ENCODE measurements around the gene HERPUD1.
"Not testable (repeated sequence)": the region's sequence is repeated elsewhere in the genome, so short reads cannot be mapped to it uniquely, and the experiment has no call there.

The HERPUD1 gene

DNA sequence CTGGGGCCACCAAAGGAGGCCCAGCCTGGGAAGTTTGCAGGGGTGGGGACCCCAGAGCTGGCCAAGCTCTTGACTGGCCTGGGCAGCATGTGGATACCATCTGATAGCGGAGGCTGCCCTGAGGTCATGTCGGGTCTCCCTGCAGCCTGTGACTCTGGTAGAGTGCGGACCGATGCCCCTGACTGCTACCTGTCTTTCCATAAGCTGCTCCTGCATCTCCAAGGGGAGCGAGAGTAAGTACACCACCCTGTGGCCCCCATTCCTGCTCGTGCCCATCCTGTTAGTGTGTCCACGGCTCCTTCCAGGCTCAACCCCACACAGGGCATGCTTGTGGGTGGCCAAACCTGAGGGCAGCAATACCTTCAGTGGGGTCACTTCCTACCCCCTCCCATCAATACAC, 37.8 kb downstream of the HERPUD1 start:
- H3K4me3 ChIP-seq (ENCODE audit: low read depth, low read length) = no peak overlapping the region
- TF ChIP-seq, protein P1, sequence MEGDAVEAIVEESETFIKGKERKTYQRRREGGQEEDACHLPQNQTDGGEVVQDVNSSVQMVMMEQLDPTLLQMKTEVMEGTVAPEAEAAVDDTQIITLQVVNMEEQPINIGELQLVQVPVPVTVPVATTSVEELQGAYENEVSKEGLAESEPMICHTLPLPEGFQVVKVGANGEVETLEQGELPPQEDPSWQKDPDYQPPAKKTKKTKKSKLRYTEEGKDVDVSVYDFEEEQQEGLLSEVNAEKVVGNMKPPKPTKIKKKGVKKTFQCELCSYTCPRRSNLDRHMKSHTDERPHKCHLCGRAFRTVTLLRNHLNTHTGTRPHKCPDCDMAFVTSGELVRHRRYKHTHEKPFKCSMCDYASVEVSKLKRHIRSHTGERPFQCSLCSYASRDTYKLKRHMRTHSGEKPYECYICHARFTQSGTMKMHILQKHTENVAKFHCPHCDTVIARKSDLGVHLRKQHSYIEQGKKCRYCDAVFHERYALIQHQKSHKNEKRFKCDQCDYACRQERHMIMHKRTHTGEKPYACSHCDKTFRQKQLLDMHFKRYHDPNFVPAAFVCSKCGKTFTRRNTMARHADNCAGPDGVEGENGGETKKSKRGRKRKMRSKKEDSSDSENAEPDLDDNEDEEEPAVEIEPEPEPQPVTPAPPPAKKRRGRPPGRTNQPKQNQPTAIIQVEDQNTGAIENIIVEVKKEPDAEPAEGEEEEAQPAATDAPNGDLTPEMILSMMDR (IDR thresholded peaks at IDR 0.05; ENCODE audit: borderline replicate concordance, insufficient read depth, low read depth, low read length) = no peak

GRCh38 chr16:56970934-56971767, 39.2 kb downstream of the HERPUD1 start:
- TF ChIP-seq, protein P1 (IDR thresholded peaks at IDR 0.05; ENCODE audit: borderline replicate concordance, insufficient read depth, low read depth, low read length) = no peak
- no peak overlapping the region for H3K4me3 ChIP-seq (ENCODE audit: low read depth, low read length)

- TF ChIP-seq, protein P1 (IDR thresholded peaks at IDR 0.05; ENCODE audit: borderline replicate concordance, insufficient read depth, low read depth, low read length) = no peak
- H3K4me3 ChIP-seq (ENCODE audit: low read depth, low read length) = no peak overlapping the region
Measured at GRCh38 chr16:56971768-56972043, 39.8 kb downstream of the HERPUD1 start.

- H3K4me3 ChIP-seq (ENCODE audit: low read depth, low read length) = no peak overlapping the region
- TF ChIP-seq, protein P1 (IDR thresholded peaks at IDR 0.05; ENCODE audit: borderline replicate concordance, insufficient read depth, low read depth, low read length) = no peak
Measured at GRCh38 chr16:56972403-56973293, 40.7 kb downstream of the HERPUD1 start.

DNA sequence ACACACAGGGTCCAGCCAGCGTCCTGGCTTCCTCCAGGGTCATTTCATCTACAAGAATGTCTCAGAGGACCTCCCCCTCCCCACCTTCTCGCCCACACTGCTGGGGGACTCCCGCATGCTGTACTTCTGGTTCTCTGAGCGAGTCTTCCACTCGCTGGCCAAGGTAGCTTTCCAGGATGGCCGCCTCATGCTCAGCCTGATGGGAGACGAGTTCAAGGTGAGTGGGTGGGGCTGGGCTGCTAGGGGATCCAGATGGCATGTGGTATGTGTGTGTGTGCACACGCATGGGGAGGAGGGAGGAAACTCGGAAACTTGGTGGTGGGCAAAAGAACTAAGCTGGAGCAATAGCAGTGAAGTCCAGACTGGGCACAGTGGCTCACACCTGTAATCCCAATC, 41.4 kb downstream of the HERPUD1 start:
- no peak overlapping the region for H3K4me3 ChIP-seq (ENCODE audit: low read depth, low read length)
- TF ChIP-seq, protein P1 (IDR thresholded peaks at IDR 0.05; ENCODE audit: borderline replicate concordance, insufficient read depth, low read depth, low read length) = no peak

DNA sequence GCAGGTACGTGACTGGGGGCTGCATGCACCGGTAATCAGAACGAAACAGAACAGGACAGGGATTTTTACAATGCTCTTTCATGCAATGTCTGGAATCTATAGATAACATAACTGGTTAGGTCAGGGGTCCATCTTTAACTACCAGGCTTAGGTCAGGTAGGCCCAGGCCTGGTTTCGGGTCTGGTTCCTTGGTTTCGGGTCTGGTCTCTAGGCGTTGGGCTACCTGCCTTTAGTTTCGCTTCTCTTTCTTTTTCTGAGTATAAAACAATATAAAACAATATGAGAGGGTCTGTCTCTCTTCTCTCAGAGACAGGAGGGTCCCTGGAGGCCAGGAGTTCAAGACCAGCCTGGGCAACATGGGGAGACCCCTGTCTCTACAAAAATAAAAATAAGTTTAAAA, 42.0 kb downstream of the HERPUD1 start:
- not testable (repeated sequence) for H3K4me3 ChIP-seq (ENCODE audit: low read depth, low read length)

- TF ChIP-seq, protein P1 (IDR thresholded peaks at IDR 0.05; ENCODE audit: borderline replicate concordance, insufficient read depth, low read depth, low read length) = no peak
- no peak overlapping the region for H3K4me3 ChIP-seq (ENCODE audit: low read depth, low read length)
Measured at GRCh38 chr16:56974549-56975300, 42.8 kb downstream of the HERPUD1 start.

Data from GM12875 (cell line).